NCI-H1105 (cell line): ENCODE measurements around the gene CACNA1B.
"Not testable (repeated sequence)": the region's sequence is repeated elsewhere in the genome, so short reads cannot be mapped to it uniquely, and the experiment has no call there.

Experiments
- DNase-seq: peaks from one replicate; lab custom pipeline; 2025; lab: John Stamatoyannopoulos, UW

CACNA1B gene

GRCh38 chr9:137877506-137878122, at the start of gene CACNA1B:
Gene CACNA1B (plus strand): TSS chr9:137877782. CDS start chr9:137877934, 152 bp downstream.
- not testable (repeated sequence) for DNase-seq

- no peak for DNase-seq
Measured at GRCh38 chr9:137827908-137828526, 49.6 kb upstream of the CACNA1B start.

GRCh38 chr9:137828527-137829259, 48.9 kb upstream of the CACNA1B start:
- no peak for DNase-seq

- DNase-seq: no peak
Measured at GRCh38 chr9:137829260-137829996, 48.2 kb upstream of the CACNA1B start.

GRCh38 chr9:137832191-137832700, 45.3 kb upstream of the CACNA1B start:
- DNase-seq: no peak

GRCh38 chr9:137832830-137833590, 44.6 kb upstream of the CACNA1B start:
- no peak for DNase-seq

GRCh38 chr9:137833721-137834613, 43.6 kb upstream of the CACNA1B start:
- no peak for DNase-seq

GRCh38 chr9:137834846-137835546, 42.6 kb upstream of the CACNA1B start:
- DNase-seq: no peak

GRCh38 chr9:137836151-137836830, 41.3 kb upstream of the CACNA1B start:
- DNase-seq: no peak

- DNase-seq: no peak
Measured at GRCh38 chr9:137836831-137837241, 40.7 kb upstream of the CACNA1B start.

- no peak for DNase-seq
Measured at GRCh38 chr9:137837345-137838278, 40.0 kb upstream of the CACNA1B start.

GRCh38 chr9:137838576-137838975, 39.0 kb upstream of the CACNA1B start:
- DNase-seq: no peak

GRCh38 chr9:137843355-137843754, 34.2 kb upstream of the CACNA1B start:
- DNase-seq: no peak

GRCh38 chr9:137851516-137852267, 25.9 kb upstream of the CACNA1B start:
- DNase-seq: no peak

- DNase-seq: no peak
Measured at GRCh38 chr9:137853392-137853995, 24.1 kb upstream of the CACNA1B start.

GRCh38 chr9:137860361-137860760, 17.2 kb upstream of the CACNA1B start:
- DNase-seq: no peak

GRCh38 chr9:137865581-137866145, 11.9 kb upstream of the CACNA1B start:
- no peak for DNase-seq
